HG03159 (cell line): ENCODE measurements around the gene OMP.

ENCODE experiments used
- ATAC-seq: cut with Tn5 transposase; IDR thresholded peaks from one replicate; pipeline ENCODE4 v1.9.1; 2021; ENCODE audit warnings: mild to moderate bottlenecking, moderate library complexity; ENCODE audit not compliant: unreplicated experiment

The OMP gene

GRCh38 chr11:77069336-77069968 lies 33.2 kb upstream of the OMP start:
- no peak for ATAC-seq

- ATAC-seq, result no peak
Measured at GRCh38 chr11:77069969-77070582, 32.6 kb upstream of the OMP start.

- ATAC-seq, result no peak
Measured at GRCh38 chr11:77071077-77071476, 31.6 kb upstream of the OMP start.

GRCh38 chr11:77071671-77072605 lies 30.7 kb upstream of the OMP start:
- ATAC-seq, result no peak

GRCh38 chr11:77072851-77073327 lies 29.8 kb upstream of the OMP start:
- ATAC-seq, result no peak

- no peak for ATAC-seq
Measured at GRCh38 chr11:77073328-77074001, 29.2 kb upstream of the OMP start.

GRCh38 chr11:77074205-77074604 lies 28.4 kb upstream of the OMP start:
- ATAC-seq, result no peak

- no peak for ATAC-seq
Measured at GRCh38 chr11:77074626-77075221, 27.9 kb upstream of the OMP start.

GRCh38 chr11:77075425-77075905 lies 27.2 kb upstream of the OMP start:
- no peak for ATAC-seq

GRCh38 chr11:77079666-77080065 lies 23.0 kb upstream of the OMP start:
- ATAC-seq, result no peak

- ATAC-seq, result no peak
Measured at GRCh38 chr11:77080643-77081210, 21.9 kb upstream of the OMP start.

GRCh38 chr11:77081381-77081851 lies 21.2 kb upstream of the OMP start:
- no peak for ATAC-seq

- ATAC-seq, result no peak
Measured at GRCh38 chr11:77081976-77082836, 20.4 kb upstream of the OMP start.

- ATAC-seq, result no peak
Measured at GRCh38 chr11:77082838-77083565, 19.6 kb upstream of the OMP start.

GRCh38 chr11:77083566-77084245 lies 18.9 kb upstream of the OMP start:
- no peak for ATAC-seq

- ATAC-seq, result no peak
Measured at GRCh38 chr11:77084581-77085191, 18.0 kb upstream of the OMP start.

GRCh38 chr11:77085652-77086051 lies 17.0 kb upstream of the OMP start:
- no peak for ATAC-seq
